DMS 273 (cell line): ENCODE measurements around the gene SMIM13.
"Not testable (repeated sequence)": the region's sequence is repeated elsewhere in the genome, so short reads cannot be mapped to it uniquely, and the experiment has no call there.

Experiments
- DNase-seq: peaks from one replicate; lab custom pipeline; 2025; ENCODE audit not compliant: unreplicated experiment; lab: John Stamatoyannopoulos, UW

SMIM13 gene

DNA sequence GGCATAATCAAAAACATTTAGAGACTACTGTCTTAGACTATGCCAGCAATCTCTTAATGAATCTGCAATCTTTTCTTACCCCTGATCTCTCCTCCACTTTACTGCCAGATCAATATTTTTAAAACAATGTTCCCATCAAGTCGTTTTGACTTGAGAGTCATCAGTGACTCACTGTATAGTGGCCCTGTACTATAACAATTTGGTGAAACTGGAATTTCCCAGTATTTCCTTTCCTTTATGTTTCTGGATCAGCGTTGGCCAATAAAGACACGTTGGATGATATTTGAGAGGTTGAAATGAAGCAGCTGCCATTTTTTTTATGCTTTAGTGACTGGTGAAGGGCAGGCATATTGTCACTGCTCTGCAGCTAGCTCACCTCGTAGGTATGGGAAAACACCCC, 10.1 kb upstream of the SMIM13 start:
- DNase-seq, result no peak

DNA sequence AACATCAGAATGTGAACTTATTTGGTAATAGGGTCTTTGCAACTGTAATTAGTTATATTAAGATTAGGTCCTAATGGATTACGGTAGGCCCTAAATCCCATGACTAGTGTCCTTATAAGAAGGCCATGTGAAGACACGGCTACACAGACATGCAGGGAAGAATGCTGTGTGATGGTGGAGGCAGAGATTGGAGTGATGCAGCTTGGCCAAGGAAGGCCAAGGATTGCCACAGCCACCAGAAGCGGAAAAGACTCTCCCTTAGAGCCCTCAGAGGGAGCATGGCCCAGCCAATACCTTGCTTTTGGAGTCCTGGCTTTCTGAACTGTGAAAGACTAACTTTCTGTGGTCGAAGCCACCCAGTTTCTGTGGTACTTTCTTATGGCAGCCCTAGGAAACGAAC, 9.7 kb upstream of the SMIM13 start:
- DNase-seq, result no peak

DNA sequence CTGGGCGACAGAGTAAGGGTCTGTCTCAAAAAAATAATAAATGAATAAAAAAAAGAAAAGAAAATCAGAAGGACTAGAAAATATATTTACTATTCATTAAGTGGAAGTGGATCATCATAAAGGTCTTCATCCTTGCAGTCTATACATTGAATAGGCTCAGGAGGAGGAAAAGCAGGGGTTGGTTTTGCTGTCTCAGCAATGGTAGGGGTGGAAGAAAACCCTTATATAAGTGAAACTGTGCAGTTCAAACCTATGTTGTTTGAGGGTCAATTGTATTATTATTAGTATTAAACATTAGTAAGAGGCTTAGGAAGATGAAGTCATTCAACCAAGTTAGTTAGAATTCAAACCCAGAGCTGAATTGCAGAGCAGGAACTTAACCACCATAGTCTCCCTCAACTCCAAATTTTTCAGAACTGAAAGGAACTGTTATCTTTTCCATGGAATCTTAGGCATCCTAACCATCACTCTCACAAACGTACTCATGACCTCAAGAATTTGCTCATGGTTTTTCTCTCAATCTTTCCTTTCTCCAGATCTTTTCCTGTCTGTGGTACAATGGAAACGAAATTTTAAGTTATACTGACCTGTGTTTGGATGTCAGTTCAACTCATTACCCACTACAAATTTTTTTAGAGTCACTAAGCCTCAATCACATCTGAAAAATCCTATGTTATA, 7.7 kb upstream of the SMIM13 start:
- DNase-seq, result no peak

DNA sequence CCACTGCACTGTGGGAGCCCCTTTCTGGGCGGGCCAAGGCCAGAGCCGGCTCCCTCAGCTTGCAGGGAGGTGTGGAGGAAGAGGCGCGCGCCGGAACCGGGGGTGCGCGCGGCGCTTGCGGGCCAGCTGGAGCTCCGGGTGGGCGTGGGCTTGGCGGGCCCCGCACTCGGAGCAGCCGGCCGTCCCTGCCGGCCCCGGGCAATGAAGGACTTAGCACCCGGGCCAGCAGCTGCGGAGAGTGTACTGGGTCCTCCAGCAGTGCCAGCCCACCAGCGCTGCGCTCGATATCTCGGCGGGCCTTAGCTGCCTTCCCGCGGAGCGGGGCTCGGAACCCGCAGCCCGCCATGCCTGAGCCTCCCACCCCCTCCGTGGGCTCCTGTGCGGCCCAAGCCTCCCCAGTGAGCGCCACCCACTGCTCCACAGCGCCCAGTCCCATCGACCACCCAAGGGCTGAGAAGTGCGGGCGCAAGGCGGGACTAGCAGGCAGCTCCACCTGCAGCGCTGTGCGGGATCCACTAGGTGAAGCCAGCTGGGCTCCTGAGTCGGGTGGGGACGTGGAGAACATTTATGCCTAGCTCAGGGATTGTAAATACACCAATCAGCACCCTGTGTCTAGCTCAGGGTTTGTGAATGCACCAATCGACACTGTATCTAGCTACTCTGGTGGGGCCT, 6.4 kb upstream of the SMIM13 start:
- DNase-seq, result not testable (repeated sequence)

DNA sequence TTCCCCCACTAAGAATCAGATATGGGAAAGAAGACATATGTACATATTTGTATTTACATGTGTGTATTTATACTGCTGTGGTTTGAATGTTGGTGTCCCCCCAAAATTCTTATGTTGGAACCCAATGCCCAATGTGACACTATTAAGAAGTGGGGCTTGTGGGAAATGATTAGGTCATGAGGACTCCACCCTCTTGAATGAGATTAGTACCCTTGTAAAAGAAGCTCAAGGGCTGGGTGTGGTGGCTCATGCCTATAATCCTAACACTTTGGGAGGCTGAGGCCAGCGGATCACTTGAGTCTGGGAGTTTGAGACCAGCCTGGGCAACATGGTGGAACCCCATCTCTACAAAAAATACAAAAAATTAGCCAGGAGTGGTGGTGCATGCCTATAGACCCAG, 3.9 kb upstream of the SMIM13 start:
- DNase-seq, result no peak

DNA sequence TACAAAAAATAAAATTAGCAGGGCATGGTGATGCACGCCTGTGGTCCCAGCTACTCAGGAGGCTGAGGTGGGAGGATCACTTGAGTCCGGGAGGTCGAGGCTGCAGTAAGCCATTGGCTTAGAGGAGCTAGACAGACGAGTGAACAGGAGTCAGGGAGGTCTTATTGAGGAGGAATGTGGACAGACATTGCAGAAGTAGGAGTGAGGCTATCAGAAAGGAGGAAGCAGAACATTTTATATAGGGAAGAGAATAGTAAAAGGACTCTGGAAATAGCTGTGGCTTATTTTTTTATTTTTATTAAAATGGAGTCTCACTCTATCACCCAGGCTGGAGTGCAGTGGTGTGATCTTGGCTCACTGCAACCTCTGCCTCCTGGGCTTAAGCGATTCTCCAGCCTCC, 2.5 kb upstream of the SMIM13 start:
- not testable (repeated sequence) for DNase-seq

DNA sequence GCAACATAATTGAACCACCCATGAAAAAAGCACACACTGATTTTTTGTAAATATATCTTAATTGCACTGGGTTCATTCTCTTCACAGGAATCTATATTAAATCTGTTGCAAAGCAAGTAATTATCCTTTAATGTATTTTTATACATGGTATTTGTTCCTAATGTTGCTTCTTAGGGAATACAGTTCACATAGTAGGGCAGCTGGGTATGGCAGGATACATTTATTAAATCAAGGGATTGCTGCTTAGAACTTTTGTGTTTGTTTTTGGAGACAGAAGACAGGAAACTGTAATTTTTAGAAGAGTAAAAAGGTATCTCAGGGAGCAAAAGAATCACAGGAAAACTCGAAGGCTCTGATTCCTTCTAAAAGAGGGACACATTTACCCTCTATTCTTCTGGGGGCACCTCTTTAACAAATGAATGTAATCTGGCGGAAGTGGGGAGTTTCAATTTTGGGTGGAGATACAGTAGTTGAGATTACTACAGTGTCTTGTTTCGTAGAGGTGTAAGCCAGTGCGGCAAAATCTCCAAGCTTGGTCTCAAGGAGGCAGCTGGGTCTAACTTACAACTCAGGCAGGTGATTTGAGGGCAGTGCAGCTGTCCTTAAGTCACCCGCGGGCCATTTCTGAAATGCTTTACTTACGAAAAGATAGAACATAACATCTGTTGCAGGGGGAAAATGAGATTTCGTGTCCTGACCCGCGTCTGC, 812 bp upstream of the SMIM13 start:
- peak; percentile 87 for DNase-seq

DNA sequence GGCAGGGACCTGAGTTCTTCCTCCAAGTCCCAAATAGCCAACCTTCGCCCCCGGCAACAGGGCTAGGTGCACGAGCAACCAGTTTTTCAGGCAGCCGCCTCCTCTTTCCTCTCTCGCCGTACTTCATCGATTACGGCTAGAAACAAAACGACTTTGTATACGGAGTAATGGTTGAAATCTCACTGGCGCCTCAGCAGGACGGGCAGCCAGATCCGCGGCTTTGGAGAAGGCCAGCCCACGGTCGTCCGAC, 333 bp upstream of the SMIM13 start:
- no peak for DNase-seq

DNA sequence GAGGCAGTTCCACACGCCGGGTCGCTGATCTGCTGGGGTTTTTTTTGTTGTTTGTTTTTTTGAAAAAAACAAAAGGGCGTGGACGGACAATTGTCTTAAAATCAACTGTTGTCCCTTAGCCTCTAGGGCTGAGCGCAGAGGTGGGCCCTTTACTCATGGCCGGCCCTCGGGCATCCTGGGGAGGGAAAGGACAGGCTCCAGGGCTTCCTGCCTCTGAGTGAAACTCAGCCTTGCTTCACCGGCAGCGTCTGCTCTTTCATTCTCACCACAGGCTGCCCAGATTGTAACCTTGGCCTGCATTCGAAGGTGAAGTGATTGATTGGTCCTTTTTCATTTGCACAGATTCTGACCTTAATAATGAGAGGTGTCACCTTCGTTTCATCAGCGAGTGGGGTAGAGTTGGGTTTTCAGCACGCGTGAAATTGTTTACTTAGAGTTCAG, 797 bp downstream of the SMIM13 start:
- DNase-seq, result peak; percentile 72

DNA sequence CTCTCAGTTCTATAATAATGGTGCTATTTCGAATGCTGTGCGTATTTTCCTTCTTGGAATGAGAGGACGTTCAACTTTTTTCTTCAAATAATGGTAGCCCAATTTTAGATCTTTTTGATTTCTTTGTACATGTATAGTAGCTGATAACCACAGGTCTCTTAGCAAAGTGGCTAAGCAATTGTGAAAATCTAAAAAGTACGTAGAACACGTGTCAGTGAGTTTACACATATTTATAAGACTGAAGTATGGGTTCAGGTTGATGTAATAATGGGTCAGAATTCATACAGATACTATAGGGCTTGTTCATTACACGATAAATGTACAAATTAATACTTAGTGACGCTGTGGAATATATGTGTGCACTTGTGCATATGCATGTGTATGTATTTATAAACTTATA, 1.3 kb downstream of the SMIM13 start:
- DNase-seq, result no peak

DNA sequence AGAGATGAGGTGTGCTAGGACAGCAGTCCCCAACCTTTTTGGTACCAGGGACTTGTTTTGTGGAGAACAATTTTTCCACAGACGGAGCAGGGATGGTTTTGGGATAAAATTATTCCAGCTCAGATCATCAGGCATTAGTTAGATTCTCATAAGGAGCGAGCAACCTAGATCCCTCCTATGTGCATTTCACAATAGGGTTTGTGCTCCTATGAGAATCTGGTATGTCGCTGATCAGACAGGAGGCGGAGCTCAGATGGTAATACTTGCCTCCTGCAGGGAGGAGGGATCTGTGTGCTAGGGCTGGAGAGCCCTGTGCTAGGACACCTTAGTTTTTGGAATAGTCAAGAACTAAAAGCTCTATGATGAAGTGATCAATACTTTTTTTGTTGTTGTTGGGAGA, 2.5 kb downstream of the SMIM13 start:
- DNase-seq, result peak; percentile 80

DNA sequence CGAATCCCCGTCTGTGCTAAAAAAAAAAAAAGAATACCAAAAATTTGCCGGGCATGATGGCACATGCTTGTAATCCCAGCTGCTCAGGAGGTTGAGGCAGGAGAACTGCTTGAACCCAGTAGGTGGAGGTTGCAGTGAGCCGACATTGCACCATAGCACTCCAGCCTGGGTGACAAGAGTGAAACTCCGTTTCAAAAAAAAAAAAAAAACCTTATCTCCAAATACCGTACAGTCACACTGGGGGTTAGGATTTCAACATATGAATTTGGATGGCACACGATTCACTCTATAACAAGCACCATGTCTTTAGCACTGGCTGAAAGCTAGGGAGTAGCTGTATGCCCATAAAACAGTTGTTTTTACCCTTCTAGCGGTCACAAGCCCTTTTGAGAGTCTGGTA, 3.8 kb downstream of the SMIM13 start:
- DNase-seq, result no peak

DNA sequence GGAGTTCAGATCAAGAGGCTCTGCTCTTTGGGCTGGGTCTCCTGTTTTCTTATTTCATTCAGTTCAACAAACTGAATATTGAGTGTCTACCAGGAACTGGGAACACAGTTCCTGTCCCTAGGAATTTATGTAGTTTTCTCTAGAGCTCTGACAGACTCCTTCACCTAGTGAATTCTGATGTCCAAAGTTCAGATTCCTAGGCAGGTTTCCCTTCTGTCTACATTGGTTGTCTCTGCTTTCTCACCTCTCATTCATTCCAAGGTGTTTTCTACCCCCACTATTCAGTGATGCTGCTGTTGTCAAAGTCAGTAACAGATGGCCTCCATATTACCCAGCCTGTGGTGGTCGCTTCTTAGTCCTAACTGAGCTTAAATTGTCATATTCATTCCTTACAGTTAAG, 4.4 kb downstream of the SMIM13 start:
- no peak for DNase-seq

DNA sequence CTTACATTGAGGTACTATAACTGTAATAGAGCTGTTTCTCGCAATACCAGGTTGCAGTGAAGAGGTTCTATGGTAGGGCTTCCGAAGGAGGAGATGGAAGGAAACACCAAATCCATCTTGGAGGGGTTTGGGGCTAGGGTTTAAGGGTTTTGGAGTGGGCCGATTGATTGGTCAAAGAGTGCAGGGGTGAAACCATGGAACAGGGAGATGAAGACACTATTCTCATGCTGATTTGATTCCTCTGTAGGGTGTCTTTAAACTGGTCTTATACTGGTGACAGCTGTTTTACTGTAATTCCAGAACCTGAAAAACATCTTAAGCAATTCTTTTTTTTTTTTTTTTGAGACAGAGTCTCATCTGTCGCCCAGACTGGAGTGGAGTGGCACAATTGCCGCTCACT, 7.8 kb downstream of the SMIM13 start:
- no peak for DNase-seq

DNA sequence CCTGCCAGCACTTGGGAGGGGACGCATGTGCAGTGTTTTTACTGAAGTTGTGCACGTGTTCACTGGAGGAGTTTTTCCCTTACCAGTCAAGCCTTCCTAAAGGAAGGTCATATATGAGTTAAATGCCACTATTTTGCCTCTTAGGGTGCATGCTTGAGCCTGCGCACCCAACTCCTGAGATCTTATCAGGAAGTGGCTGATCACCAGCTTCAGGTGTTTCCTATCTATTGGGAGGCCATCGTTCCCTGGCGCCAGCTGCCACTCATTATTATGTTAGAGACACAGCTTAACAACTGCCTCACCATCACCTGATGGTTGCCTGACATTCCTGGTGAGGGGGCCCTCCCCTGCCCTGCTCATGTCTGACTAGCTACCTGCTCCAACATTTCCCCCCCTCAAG, 9.4 kb downstream of the SMIM13 start:
- DNase-seq, result no peak

DNA sequence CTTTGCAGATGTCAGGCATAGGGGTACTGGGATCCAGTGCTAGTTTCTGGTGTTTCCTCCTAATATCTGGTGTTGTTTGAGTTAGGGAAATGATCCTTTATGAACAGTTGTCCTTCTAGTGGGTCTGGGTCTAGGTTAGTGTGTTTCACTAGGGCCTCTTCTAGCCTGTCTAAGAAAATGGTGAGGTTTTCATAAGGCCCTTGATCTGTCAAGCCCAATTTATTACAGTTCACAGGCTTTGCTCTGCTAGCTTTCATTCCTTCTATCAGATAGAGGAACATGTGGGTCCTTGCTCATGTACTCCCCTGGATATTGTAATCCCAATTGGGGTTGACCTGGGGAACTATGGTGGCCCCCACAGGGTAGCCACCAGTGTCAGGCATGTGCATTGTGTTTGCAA, 15.1 kb downstream of the SMIM13 start:
- DNase-seq, result no peak

DNA sequence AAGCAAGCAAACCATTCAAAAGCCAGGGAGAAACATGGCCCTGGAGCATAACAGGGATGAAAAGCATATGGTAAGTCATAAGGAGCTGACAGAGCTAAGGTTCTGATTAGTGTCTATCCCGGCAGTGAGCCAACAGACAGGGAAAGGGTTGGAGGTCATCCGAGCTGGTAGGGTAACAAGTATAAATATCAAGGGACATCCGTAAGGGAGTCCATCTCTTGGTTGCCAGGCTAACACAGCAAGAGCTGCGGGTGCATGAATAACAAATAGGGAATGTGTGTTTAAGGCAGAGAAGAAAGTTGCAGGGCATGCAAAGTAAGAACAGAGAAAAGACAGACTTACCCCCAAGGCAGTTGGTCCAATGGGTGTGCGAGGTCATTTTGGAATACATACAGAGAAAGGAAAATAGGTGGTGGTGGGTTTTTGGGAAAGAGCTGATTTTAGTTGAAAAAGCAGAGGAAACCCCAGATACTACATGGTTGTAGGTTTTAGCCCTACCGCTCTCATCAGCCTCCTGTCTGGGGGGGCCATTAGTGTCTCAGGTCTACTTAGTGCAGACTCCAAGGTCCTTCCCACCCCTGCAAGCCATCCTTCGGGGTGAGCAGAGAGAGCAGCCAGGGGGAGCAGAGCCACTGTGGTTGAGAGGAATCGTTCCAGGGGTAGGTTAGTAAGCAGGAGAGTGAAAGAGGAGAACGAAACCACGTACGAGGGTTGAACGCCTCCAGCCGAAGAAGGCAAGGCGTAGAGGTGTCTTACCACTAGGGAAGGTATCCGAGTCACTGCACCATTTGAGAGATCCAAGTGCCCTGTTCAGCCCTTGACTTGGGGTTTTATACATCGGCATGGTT, 17.5 kb downstream of the SMIM13 start, which contains the start of gene ERVFRD-1:
ERVFRD-1 (minus strand) TSS at position 805 of the 848 bp plus-strand sequence. CDS start 6,415 bp downstream, outside the sequence.
- DNase-seq, result no peak

DNA sequence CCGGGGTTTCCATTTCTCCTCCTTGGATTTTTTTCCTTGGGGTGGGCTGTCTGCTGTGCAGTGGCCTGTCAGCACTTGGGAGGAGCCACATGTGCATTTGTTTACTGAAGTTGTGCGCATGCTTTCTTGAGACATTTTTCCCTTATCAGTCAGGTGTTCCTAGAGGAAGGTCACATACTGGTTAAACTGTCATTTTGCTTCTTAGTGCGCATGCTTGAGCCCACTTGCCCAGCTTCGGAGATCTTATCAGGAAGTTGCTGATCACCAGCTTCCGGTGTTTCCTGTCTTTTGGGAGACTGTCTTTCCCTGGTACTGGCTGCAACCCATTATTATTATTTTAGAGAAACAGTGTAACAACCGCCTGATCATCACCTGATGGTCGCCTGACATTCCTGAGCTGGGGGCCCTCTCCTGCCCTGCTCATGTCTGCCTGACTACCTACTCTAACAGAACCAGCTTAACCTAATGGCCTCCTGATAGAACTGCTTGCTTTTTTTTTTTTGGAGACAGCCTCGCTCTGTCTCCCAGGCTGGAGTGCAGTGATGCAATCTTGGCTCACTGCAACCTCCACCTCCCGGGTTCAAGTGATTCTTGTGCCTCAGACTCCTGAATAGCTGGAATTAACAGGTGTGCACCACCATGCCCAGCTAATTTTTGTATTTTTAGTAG, 18.3 kb downstream of the SMIM13 start:
- DNase-seq, result no peak

DNA sequence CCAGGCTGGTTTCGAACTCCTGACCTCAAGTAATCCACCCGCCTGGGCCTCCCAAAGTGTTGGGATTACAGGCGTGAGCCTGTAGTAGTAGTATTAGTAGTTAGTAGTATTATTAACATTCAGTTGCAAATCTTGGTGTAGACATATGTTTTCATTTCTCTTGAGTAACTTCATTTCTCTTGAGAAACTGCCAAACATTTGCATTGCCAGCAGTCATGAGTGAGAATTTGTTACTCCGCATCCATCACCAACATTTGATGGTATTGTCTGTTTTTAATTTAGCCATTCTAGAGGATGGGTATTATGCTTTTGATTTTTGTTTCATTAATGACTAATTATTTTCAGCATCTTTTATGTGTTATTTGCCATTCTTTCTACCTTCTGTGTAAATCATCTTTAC, 19.4 kb downstream of the SMIM13 start:
- DNase-seq, result no peak

DNA sequence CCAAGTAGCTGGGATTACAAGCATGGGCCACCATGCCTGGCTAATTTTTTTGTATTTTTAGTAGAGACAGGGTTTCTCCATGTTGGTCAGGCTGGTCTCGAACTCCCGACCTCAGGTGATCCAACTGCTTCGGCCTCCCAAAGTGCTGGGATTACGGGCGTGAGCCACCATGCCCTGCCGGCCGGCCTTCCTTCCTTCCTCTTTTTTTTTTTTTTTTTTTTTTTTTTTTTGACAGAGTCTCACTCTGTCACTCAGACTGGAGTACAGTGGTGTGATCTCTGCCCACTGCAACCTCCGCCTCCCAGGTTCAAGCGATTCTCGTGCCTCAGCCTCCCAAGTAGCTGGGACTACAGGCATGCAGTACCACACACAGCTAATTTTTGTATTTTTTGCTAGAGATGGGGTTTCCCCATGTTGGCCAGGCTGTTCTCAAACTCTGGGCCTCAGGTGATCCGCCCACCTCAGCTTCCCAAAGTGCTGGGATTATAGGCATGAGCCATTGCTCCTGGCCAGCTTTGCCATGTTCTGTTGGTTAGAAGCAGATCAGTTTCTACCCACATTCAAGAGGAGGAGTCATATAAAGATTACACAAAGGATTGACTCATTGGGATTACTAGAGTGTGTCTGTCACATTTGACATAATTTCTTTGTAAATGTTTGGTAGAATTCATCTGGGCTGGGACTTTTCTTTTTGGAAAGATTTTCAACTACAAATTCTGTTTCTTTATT, 22.3 kb downstream of the SMIM13 start:
- DNase-seq, result not testable (repeated sequence)
